Colonic mucosa (tissue), 4 donors: Measurements from ENCODE around the gene CUL1. TPM values are rescaled to one million over a fixed set of nuclear protein-coding genes. Genes with fewer than 3 reads are reported as not detected.
"Not testable (repeated sequence)": the region's sequence is repeated elsewhere in the genome, so short reads cannot be mapped to it uniquely, and the experiment has no call there.

Experiments used
- DNase-seq: peaks from one replicate; pipeline ENCODE4 v3.0.0-alpha.2; 2020
- H3K27ac ChIP-seq: fragments of 200-600 bp; one replicate; pipeline ENCODE4 v1.8.0; 2021
- H3K27me3 ChIP-seq: fragments of 200-600 bp; one replicate; pipeline ENCODE4 v1.8.0; 2021
- H3K36me3 ChIP-seq: fragments of 200-600 bp; one replicate; pipeline ENCODE4 v1.8.0; 2021
- H3K4me1 ChIP-seq: fragments of 200-600 bp; one replicate; pipeline ENCODE4 v1.8.0; 2021; ENCODE audit warnings: mild to moderate bottlenecking
- H3K4me3 ChIP-seq: fragments of 200-600 bp; one replicate; pipeline ENCODE4 v1.8.0; 2021
- H3K9ac ChIP-seq, 2 donors: one replicate each; pipeline ENCODE4 v1.7.0; 2013; ENCODE audit warnings: control low read depth in 2 of 2, low read depth in 2 of 2, low read length in 2 of 2
- H3K9me3 ChIP-seq: fragments of 200-600 bp; one replicate; pipeline ENCODE4 v1.8.0; 2021
- CTCF ChIP-seq: fragments of 200-600 bp; IDR thresholded peaks from one replicate; pipeline ENCODE4 v1.8.0; 2022; ENCODE audit warnings: antibody characterized with exemption, mild to moderate bottlenecking
- intact Hi-C: fragments of 100-400 bp; cut with DNase I; formaldehyde crosslinking; loops from one replicate; pipeline ENCODE4 v1.14.1; 2022
- total RNA-seq, 2 donors: library from RNA; stranded (reverse); fragmentation: NEBNext Ultra II Directional in 1 of 2; extraction: Animal tissue kit (Norgen Biotek cat#: 25700) in 1 of 2; gene quantifications; one replicate each; pipeline ENCODE4 v1.2.1, GENCODE V29; 2021
- donor health status: healthy.
- donor health status: DM: no; HTN: no; CAD: no.
- donor health status: DM: no; HTN: no; CAD: no.

CUL1 gene
- total RNA-seq, 2 donors from 2014 or later, result 36.2 to 36.9 TPM

- H3K4me3 ChIP-seq, result peak overlapping the region; percentile 95
- no peaks in the 10 kb centered on the region for H3K36me3 ChIP-seq
- peaks cover 21% of the 10 kb centered on the region for H3K4me1 ChIP-seq
- DNase-seq, result peak; percentile 34
- no peak for TF ChIP-seq CTCF
- H3K27me3 ChIP-seq, result no peaks in the 10 kb centered on the region
- H3K9ac ChIP-seq, result peak overlapping the region; percentile 85 to 97
- no peaks in the 10 kb centered on the region for H3K9me3 ChIP-seq
- intact Hi-C loops, result no loop called here
- peak overlapping the region; percentile 98 for H3K27ac ChIP-seq
Observed at GRCh38 chr7:148699782-148700629, 1.3 kb downstream of the CUL1 start.

DNA sequence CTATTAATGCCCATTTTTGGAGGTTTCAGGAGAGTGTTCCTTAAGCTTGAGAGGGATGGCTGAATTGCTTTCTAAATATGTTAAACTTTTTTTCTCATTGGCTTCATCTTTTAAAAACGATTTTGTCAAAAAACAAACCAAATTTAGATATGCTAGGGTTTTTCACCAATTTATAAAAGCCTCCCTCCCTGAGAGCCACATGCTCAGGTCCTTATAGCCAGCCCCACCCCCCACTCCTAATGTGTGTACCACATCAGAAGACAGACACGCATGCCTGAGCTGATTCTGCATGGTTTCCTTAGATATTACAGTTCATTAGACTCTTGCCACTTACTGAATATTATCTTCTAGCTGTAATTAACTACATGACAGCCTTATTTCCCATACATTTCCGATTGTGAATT is 2.0 kb downstream of the CUL1 start:
- intact Hi-C loops, result no loop called here
- Histone ChIP-seq H3K4me3 (peak overlapping the region; percentile 95), H3K36me3 (no peaks in the 10 kb centered on the region), H3K9me3 (no peaks in the 10 kb centered on the region), H3K27ac (no peak overlapping the region), H3K27me3 (no peaks in the 10 kb centered on the region), H3K4me1 (peaks cover 21% of the 10 kb centered on the region), H3K9ac (peak overlapping the region; percentile 15 to 85)
- peak; percentile 43 for DNase-seq
- TF ChIP-seq CTCF, result no peak

DNA sequence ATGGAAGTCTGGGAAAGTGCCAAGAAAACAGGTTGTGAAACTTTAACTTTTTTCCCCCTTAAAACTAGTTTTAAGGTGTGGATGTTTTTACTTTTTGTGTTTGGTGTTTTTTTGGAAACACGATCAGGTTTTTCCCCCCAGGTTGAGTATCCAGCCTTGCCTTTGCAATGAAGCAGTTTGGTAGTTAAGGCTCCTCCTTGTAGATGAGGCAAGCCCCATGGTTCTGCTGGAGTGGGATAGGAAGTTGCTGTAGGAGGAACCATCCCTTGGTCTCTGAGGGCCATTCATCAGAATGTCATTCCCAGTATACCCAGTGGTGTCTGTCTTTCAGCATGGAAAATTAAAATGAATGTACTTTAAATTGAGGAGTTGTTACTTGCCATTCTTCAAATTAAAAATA is 2.7 kb downstream of the CUL1 start:
- peaks cover 27% of the 10 kb centered on the region for H3K4me1 ChIP-seq
- no peak for TF ChIP-seq CTCF

DNA sequence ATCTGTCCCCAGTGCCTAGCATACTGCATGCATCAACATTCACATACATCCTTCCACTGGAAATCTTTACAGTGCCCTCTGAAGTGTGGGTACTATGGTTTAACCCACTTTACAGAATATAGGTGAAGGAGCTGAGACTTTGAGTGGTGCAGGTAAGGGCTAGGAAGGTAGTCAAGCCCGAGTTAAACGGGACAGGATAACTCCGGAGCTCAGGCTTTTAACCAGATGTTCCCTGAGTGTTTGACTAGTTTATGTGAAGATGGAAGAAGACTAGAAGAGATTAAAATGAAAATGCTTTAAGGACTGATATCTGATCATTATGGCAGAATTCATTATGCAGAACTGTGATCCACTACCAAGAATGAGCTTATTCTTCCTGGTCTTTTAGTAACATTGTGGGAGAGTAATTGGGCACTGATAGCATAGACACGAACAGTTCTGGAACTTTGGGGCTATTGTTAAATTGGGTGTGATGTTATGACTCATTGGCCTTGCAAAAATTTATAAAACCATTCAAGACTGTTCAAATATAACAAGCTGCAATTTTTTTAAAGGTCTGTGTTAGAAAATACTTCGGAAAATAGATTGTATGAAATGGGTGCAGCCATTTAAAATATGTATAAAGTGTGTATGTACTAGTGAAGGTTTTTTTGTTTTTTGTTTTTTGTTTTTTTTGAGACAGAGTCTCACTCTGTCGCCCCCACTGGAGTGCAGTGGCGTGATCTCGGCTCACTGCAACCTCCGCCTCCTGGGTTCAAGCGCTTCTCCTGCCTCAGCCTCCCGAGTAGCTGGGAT is 4.4 kb downstream of the CUL1 start:
- intact Hi-C loops, result no loop called here
- H3K4me1 ChIP-seq, result peaks cover 31% of the 10 kb centered on the region
- no peak overlapping the region for H3K27ac ChIP-seq
- no peaks in the 10 kb centered on the region for H3K9me3 ChIP-seq
- no peaks in the 10 kb centered on the region for H3K36me3 ChIP-seq
- no peak overlapping the region for H3K9ac ChIP-seq
- no peak for TF ChIP-seq CTCF
- H3K27me3 ChIP-seq, result no peaks in the 10 kb centered on the region
- H3K4me3 ChIP-seq, result no peak overlapping the region
- no peak for DNase-seq

More for the DNA sequence above, 2.7 kb downstream of the CUL1 start:
- Histone ChIP-seq H3K27ac (no peak overlapping the region), H3K36me3 (no peaks in the 10 kb centered on the region), H3K9me3 (no peaks in the 10 kb centered on the region), H3K4me3 (no peak overlapping the region), H3K9ac (peak overlapping the region in 1 of 2 donors; percentile 43), H3K27me3 (no peaks in the 10 kb centered on the region)
- no peak for DNase-seq
- intact Hi-C loops, result no loop called here

DNA sequence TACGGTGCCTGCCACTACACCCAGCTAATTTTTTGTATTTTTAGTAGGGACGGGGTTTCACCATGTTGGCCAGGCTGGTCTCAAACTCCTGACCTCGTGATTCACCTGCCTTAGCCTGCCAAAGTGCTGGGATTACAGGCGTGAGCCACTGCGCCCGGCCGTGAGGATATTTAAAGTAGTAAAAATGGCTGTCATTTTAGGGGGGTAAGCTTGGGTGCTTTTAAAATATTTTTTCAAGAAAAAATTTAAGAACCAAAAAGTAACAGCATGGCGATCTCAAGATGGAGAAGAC is 4.9 kb downstream of the CUL1 start:
- intact Hi-C loops, H3K27ac ChIP-seq: not testable (repeated sequence)
- peaks cover 31% of the 10 kb centered on the region for H3K4me1 ChIP-seq

GRCh38 chr7:148704189-148704588 is 5.5 kb downstream of the CUL1 start:
- DNase-seq, result no peak
- intact Hi-C loops, result no loop called here
- peaks cover 31% of the 10 kb centered on the region for H3K4me1 ChIP-seq

More for the DNA sequence above, 4.9 kb downstream of the CUL1 start:
- H3K4me3 ChIP-seq, H3K36me3 ChIP-seq, DNase-seq, H3K9me3 ChIP-seq, H3K27me3 ChIP-seq, H3K9ac ChIP-seq: not testable (repeated sequence)

More at GRCh38 chr7:148704189-148704588, 5.5 kb downstream of the CUL1 start:
- no peak for TF ChIP-seq CTCF
- H3K4me3 ChIP-seq, result no peak overlapping the region
- no peaks in the 10 kb centered on the region for H3K9me3 ChIP-seq
- no peaks in the 10 kb centered on the region for H3K27me3 ChIP-seq
- H3K36me3 ChIP-seq, result no peaks in the 10 kb centered on the region
- H3K9ac ChIP-seq, result no peak overlapping the region
- no peak overlapping the region for H3K27ac ChIP-seq
